Activated B cell treated with CpG ODN at 0.5 μM for 24 hours (primary cell): Measurements from ENCODE around the gene PSIP1. TPM values are rescaled to one million over a fixed set of nuclear protein-coding genes. Genes with fewer than 3 reads are reported as not detected.

Source experiments
- ATAC-seq: fragments of 200-7000 bp; cut with Tn5 transposase; one replicate; pipeline ENCODE4 v1.10.0; 2021; ENCODE audit warnings: low read depth, mild to moderate bottlenecking, moderate library complexity
- CTCF ChIA-PET: fragments of 350-600 bp; sonication (Branson Sonifier 250); formaldehyde crosslinking; loops from one replicate; lab custom pipeline; 2021; ENCODE audit warnings: antibody characterized with exemption; lab: Charles Lee
- POLR2A ChIA-PET: fragments of 350-600 bp; sonication (Branson Sonifier 250); formaldehyde crosslinking; loops from one replicate; lab custom pipeline; 2021; ENCODE audit warnings: antibody characterized with exemption; lab: Charles Lee
- DNase-seq: peaks from one replicate; pipeline ENCODE4 v3.0.0; 2022
- H3K27ac Mint-ChIP-seq: one replicate; pipeline ENCODE4 v1.8.0; 2020; ENCODE audit warnings: mixed read lengths
- H3K27me3 Mint-ChIP-seq: one replicate; pipeline ENCODE4 v1.8.0; 2021; ENCODE audit warnings: mixed read lengths
- H3K36me3 Mint-ChIP-seq: one replicate; pipeline ENCODE4 v1.8.0; 2021; ENCODE audit warnings: low read depth, mixed read lengths
- H3K4me1 Mint-ChIP-seq: one replicate; pipeline ENCODE4 v1.8.0; 2021; ENCODE audit warnings: mixed read lengths
- H3K4me3 Mint-ChIP-seq: one replicate; pipeline ENCODE4 v1.8.0; 2020; ENCODE audit warnings: mild to moderate bottlenecking, mixed read lengths
- H3K9me3 Mint-ChIP-seq: one replicate; pipeline ENCODE4 v1.8.0; 2020; ENCODE audit warnings: mixed read lengths
- intact Hi-C: fragments of 100-400 bp; cut with micrococcal nuclease; formaldehyde crosslinking; loops from one replicate; pipeline ENCODE4 v1.15.1; 2024
- total RNA-seq: library from RNA; stranded (reverse); gene quantifications from 2 replicates; pipeline ENCODE4 v1.2.3, GENCODE V29; 2022
- TF ChIP-seq, protein P1 (sequence below): fragments of 200-600 bp; IDR thresholded peaks from one replicate; pipeline ENCODE4 v1.8.0; 2022; ENCODE audit warnings: antibody characterized with exemption, mild to moderate bottlenecking

The PSIP1 gene
- total RNA-seq, 1 donor from 2014 or later = 57.2 TPM

DNA sequence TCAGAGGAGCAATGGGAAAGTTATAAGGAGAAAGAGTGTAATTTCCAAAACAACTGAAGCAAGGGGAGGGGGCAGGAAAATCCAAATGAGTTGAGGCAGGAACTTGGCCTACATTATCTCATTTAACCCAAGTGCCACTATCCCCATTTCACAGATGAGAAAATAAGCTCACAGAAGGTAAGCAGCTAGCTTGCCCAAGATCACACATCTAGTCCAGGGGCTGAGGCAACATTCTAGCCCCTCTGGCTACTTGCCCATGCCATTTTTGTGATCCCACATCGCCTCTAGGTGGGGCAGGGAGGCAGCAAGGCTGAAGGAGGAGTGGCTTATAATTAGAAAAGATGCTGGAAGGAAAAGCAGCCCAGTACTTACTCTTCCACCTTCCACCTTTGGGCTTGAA, 2.6 kb upstream of the PSIP1 start:
- DNase-seq = no peak
- Mint-ChIP-seq H3K4me1 (peaks cover 38% of the 10 kb centered on the region), H3K36me3 (peaks cover 13% of the 10 kb centered on the region), H3K9me3 (no peaks in the 10 kb centered on the region), H3K4me3 (no peak overlapping the region), H3K27me3 (no peaks in the 10 kb centered on the region), H3K27ac (no peak overlapping the region)
- no peak for ATAC-seq
- POLR2A ChIA-PET = interaction anchor here (0.9 to 4.5 kb wide), 2 partner anchors 24 to 40 kb away, joined by 7 to 36 read pairs; partner anchors contain the start of gene CCDC171
- intact Hi-C loops = loop anchor here (5.0 kb wide), 1 partner anchor 286 kb away; no protein-coding TSS in a partner anchor
- TF ChIP-seq, protein P1, sequence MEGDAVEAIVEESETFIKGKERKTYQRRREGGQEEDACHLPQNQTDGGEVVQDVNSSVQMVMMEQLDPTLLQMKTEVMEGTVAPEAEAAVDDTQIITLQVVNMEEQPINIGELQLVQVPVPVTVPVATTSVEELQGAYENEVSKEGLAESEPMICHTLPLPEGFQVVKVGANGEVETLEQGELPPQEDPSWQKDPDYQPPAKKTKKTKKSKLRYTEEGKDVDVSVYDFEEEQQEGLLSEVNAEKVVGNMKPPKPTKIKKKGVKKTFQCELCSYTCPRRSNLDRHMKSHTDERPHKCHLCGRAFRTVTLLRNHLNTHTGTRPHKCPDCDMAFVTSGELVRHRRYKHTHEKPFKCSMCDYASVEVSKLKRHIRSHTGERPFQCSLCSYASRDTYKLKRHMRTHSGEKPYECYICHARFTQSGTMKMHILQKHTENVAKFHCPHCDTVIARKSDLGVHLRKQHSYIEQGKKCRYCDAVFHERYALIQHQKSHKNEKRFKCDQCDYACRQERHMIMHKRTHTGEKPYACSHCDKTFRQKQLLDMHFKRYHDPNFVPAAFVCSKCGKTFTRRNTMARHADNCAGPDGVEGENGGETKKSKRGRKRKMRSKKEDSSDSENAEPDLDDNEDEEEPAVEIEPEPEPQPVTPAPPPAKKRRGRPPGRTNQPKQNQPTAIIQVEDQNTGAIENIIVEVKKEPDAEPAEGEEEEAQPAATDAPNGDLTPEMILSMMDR = no peak
- CTCF ChIA-PET = no interaction called here

DNA sequence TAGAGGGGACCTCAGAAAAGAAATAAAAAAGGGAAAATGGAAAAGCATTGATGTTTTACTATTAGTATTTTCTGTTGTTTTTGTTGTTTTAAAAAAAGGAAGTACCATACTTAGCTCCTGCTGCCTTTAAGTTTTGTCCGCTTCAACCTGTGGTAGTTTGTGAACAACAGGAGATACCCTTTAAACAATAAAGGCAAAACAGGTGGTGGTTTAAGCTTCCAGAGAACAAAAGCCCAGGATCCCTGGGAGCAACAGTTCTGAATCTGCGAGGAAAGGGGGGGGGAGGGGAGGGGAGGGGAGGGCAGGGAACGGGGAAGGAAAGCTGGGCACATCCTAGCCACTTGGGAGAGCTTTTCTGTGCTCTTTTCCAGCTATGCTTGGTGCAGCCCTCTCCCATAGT, 2.1 kb upstream of the PSIP1 start:
- TF ChIP-seq, protein P1 = no peak
- H3K27ac Mint-ChIP-seq = peak overlapping the region; percentile 72
- DNase-seq (no peak), ATAC-seq (no peak)
- H3K4me1 Mint-ChIP-seq = peaks cover 42% of the 10 kb centered on the region
- H3K9me3 Mint-ChIP-seq = no peaks in the 10 kb centered on the region
- ChIA-PET CTCF (no interaction called here), POLR2A (interaction anchor here (0.9 to 4.5 kb wide), 3 partner anchors 23 to 206 kb away, joined by 3 to 36 read pairs (median 7); partner anchors contain the start of genes CCDC171 and TTC39B)
- H3K4me3 Mint-ChIP-seq = no peak overlapping the region
- no peaks in the 10 kb centered on the region for H3K27me3 Mint-ChIP-seq
- intact Hi-C loops = loop anchor here (5.0 kb wide), 1 partner anchor 286 kb away; no protein-coding TSS in a partner anchor
- H3K36me3 Mint-ChIP-seq = peaks cover 17% of the 10 kb centered on the region

DNA sequence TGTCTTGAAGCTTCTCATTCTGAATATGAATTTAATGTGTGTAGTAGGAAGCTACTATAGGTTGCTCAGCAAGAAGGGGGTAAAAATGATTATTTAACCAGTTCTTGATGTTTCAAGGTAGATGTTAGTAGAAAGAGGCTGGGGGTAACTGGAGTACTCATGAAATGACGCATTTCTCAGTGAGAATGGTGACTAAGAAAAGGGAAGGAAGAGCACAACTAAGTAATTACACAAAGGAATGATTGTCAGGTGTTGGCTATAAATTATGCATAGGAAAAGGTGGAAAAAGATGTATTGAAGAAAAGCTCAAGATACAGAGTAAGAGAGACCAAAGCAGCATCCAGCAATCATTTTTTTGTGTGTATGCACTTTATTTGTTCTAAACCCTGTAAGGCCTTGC, 1.4 kb upstream of the PSIP1 start:
- peaks cover 44% of the 10 kb centered on the region for H3K4me1 Mint-ChIP-seq
- ATAC-seq (no peak), DNase-seq (no peak)
- TF ChIP-seq, protein P1 = no peak
- H3K36me3 Mint-ChIP-seq = peaks cover 19% of the 10 kb centered on the region
- ChIA-PET POLR2A (interaction anchor here (1.3 to 4.5 kb wide), 5 partner anchors 39 to 208 kb away, joined by 3 to 36 read pairs (median 8); partner anchors contain the start of genes CCDC171, SNAPC3 and TTC39B), CTCF (no interaction called here)
- no peaks in the 10 kb centered on the region for H3K9me3 Mint-ChIP-seq
- intact Hi-C loops = loop anchor here (5.0 kb wide), 1 partner anchor 285 kb away; no protein-coding TSS in a partner anchor
- no peaks in the 10 kb centered on the region for H3K27me3 Mint-ChIP-seq
- H3K4me3 Mint-ChIP-seq = peak overlapping the region; percentile 24
- peak overlapping the region; percentile 72 for H3K27ac Mint-ChIP-seq

DNA sequence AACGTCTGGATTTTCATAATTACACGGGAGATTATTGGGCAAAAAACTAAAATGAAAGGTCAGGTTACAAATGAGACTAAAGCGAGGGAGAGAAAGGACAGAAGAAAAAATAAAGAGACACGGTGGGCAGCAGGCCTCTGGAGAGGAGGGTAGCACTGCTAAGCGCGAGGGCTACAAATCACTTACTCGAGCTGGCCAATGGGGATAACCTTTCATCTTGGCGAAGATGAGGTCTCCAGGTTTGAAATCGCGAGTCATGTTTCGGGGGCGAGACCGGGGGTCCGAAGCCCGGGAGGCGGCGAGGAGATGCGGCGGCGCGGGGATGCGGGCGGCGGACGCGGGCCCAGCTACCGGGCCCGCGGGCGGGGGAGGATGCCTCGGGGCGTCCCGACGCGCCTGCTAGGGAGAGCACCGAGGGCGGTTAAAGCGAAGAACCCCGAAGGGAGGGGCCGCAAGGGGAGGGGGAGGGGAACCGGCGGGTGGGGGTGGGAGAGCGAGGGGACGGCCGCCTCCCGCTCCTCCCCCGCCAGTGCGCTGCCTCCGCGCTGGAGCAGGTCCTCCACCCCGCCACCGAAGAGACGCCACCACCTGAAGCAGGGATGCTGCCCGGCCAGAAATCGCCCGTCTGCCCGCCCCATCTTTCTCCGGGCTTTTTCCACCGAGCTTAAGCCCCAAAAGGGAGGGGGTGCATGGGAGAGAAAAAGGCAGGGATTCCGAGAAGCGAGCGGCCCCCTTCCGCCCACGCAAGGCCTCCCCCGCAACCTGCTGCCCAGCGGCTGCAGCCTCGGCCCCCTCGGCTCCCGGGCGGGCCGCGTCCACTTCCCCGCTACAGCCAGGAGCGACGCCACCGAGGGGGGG, 610 bp downstream of the PSIP1 start:
- Mint-ChIP-seq H3K9me3 (no peaks in the 10 kb centered on the region), H3K36me3 (peaks cover 35% of the 10 kb centered on the region), H3K27me3 (no peaks in the 10 kb centered on the region), H3K4me1 (peaks cover 59% of the 10 kb centered on the region), H3K4me3 (peak overlapping the region; percentile 93), H3K27ac (peak overlapping the region; percentile 93)
- POLR2A ChIA-PET = interaction anchor here (0.6 to 4.5 kb wide), 13 partner anchors 9 to 318 kb away, joined by 3 to 36 read pairs (median 4); partner anchors contain the start of genes CCDC171 and SNAPC3
- ATAC-seq (peak; percentile 58), DNase-seq (no peak)
- TF ChIP-seq, protein P1 = no peak
- intact Hi-C loops = loop anchor here (1.0 to 5.0 kb wide), 2 partner anchors 24 to 283 kb away; no protein-coding TSS in a partner anchor
- CTCF ChIA-PET = interaction anchor here (1.1 kb wide), 1 partner anchor 86 kb away, joined by 3 read pairs; no protein-coding TSS in a partner anchor

DNA sequence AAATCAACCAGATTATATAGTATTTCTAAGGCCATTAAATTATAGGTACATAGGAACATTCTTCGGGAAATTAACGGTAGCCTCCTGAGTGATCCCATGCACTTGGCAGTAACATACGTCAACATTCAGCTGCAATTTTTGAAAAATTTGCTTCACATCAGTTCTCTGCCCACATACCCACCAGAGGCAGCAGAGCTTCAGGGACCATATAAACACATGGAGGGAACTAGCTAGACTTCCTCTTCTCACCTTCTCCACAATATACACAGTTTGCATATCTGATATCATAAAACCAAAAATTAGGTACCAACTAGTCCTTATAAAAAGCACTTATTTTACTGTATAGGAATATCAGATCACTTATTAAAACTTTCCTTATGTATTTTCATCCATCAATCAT, 4.8 kb downstream of the PSIP1 start:
- peaks cover 48% of the 10 kb centered on the region for H3K4me1 Mint-ChIP-seq
- intact Hi-C loops = loop anchor here (1.0 kb wide), 1 partner anchor 100 kb away; no protein-coding TSS in a partner anchor
- DNase-seq (no peak), ATAC-seq (no peak)
- TF ChIP-seq, protein P1 = no peak
- H3K4me3 Mint-ChIP-seq = no peak overlapping the region
- peaks cover 57% of the 10 kb centered on the region for H3K36me3 Mint-ChIP-seq
- H3K27ac Mint-ChIP-seq = no peak overlapping the region
- CTCF ChIA-PET = interaction anchor here (1.1 to 1.5 kb wide), 6 partner anchors 9 to 100 kb away, joined by 3 to 7 read pairs (median 4); partner anchors contain the start of gene CCDC171
- POLR2A ChIA-PET = interaction anchor here (1.6 kb wide), 1 partner anchor 47 kb away, joined by 3 read pairs; the partner anchor contains the start of gene CCDC171
- no peaks in the 10 kb centered on the region for H3K9me3 Mint-ChIP-seq
- no peaks in the 10 kb centered on the region for H3K27me3 Mint-ChIP-seq
